ENCODE results near the gene DLK2.
"Not testable (repeated sequence)": the region's sequence is repeated elsewhere in the genome, so short reads cannot be mapped to it uniquely, and the experiment has no call there.

- TF ChIP-seq CTCF (conservative IDR thresholded peaks at IDR 0.05); EZH2 (IDR thresholded peaks at IDR 0.05; ENCODE audit: low read depth): not testable (repeated sequence)
Measured at GRCh38 chr6:43425083-43425482, 30.3 kb downstream of the DLK2 start.

Data from PC-9 (cell line).